Lower leg skin (tissue), 3 donors: ENCODE results near the gene ARHGEF6.

Source experiments
- CTCF ChIP-seq, 3 donors: fragments of 450-650 bp; IDR thresholded peaks; one replicate each; pipeline ENCODE4 v1.5.1; 2016; ENCODE audit warnings: antibody characterized with exemption in 3 of 3, mild to moderate bottlenecking in 3 of 3, moderate library complexity in 2 of 3
- POLR2A ChIP-seq, 2 donors: fragments of 450-650 bp; IDR thresholded peaks; one replicate each; pipeline ENCODE4 v1.6.1; 2016 to 2017; ENCODE audit warnings: antibody characterized with exemption in 2 of 2, mild to moderate bottlenecking in 1 of 2, moderate library complexity in 1 of 2

GRCh38 chrX:136659174-136659573 is 121.6 kb downstream of the ARHGEF6 start:
- TF ChIP-seq CTCF (IDR thresholded peaks at IDR 0.05) (no peak), POLR2A (IDR thresholded peaks at IDR 0.05) (no peak)
